ENCODE measurements around the gene CGB7. TPM values are rescaled to one million over a fixed set of nuclear protein-coding genes. Genes with fewer than 3 reads are reported as not detected.
A peak's percentile ranks its signal among the peaks of the same experiment; 100 is the strongest.

Gene CGB7
- total RNA-seq, 1 experiment from 2014 or later = not detected

DNA sequence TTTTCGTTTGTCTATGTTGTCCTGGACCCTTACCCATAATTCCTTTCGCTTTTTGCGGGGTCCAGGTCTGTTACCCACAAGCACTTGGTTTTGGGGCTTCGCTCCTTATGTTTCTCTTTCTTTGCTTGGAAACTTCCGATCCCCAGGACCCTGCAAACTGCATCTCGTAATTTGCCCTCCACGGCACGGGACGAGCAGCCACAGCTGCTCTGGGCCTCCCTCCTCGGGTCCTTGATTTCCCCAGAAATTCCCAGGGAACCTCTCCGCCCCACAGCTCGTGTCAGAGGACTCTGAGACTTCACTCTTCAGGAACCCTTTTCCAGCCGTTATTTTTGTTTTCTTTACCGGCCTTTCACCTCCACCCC is 28.3 kb upstream of the CGB7 start:
- Histone ChIP-seq H3K4me1 (ENCODE audit: insufficient read depth, low read length, poor library complexity, severe bottlenecking) (peaks cover 9% of the 10 kb centered on the region), H3K4me3 (ENCODE audit: low read depth, low read length, poor library complexity, severe bottlenecking) (peak overlapping the region; percentile 88), H3K9me3 (ENCODE audit: low read depth, low read length, poor library complexity, severe bottlenecking) (no peaks in the 10 kb centered on the region), H3K36me3 (ENCODE audit: insufficient read depth, low read length, poor library complexity, severe bottlenecking) (peaks cover 36% of the 10 kb centered on the region), H3K27ac (ENCODE audit: low read depth, low read length, poor library complexity, severe bottlenecking) (peak overlapping the region; percentile 97), H3K27me3 (replicated peaks; ENCODE audit: insufficient read depth, low read depth, low read length, poor library complexity) (no peaks in the 10 kb centered on the region)
- TF ChIP-seq CTCF (conservative IDR thresholded peaks at IDR 0.05; ENCODE audit: low read depth, low read length) = no peak
- ChIA-PET CTCF (no interaction called here), POLR2A (ENCODE audit: low non-redundant PET) (no interaction called here)
- intact Hi-C loops (cut with micrococcal nuclease; ENCODE audit: unreplicated experiment) = no loop called here
- DNase-seq (ENCODE audit: low spot score) = no peak
- BruUV-seq (replicated peaks) = no TSS peak

DNA sequence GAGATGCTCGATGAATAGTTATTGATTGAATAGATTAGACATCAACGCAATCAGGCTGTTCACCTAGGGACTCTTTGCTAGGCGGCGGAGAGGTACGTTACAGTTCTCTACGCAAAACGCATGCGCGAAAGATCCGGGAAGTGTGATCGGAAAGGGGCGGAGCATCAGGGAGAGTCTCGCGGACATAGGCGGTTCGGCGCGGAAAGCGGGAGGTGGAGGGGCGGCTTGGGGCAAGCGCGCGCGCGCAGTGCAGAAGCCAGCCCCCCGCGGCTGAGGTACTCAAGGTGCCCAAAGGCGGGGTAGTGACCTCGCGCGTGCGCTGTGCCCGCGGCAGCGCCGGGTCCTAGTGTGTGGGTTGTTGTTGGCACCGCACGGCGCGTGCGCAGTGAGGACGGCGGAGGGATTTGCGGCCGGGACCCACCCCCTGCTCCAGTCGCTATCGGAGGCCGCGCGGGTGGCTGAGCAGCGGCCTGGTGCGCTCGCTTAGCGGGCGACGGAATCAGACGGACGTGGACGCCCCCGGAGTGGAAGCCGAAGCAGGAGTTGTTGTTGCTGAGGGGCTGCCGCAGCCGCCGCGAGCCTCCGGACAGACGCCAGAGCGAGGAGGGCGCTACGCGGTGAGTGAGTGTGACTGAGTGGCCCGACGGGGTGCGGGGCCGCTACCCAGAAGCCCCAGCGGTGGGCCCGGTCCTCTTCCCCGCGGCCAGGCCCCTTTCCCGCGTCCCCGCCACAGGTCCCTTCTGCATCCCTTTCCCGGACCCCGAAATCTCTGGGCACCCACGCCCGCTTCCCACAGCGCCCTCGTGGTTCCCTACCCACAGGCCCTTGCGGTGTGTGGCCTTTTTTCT is 27.7 kb upstream of the CGB7 start, which contains the start of gene SNRNP70:
Gene SNRNP70 (plus strand): TSS at position 432 of the 848 bp plus-strand sequence. CDS start 964 bp downstream, outside the sequence.
- CTCF ChIA-PET = no interaction called here
- peak within 1 kb of the TSS; percentile 97 for H3K27ac ChIP-seq (ENCODE audit: low read depth, low read length, poor library complexity, severe bottlenecking)

DNA sequence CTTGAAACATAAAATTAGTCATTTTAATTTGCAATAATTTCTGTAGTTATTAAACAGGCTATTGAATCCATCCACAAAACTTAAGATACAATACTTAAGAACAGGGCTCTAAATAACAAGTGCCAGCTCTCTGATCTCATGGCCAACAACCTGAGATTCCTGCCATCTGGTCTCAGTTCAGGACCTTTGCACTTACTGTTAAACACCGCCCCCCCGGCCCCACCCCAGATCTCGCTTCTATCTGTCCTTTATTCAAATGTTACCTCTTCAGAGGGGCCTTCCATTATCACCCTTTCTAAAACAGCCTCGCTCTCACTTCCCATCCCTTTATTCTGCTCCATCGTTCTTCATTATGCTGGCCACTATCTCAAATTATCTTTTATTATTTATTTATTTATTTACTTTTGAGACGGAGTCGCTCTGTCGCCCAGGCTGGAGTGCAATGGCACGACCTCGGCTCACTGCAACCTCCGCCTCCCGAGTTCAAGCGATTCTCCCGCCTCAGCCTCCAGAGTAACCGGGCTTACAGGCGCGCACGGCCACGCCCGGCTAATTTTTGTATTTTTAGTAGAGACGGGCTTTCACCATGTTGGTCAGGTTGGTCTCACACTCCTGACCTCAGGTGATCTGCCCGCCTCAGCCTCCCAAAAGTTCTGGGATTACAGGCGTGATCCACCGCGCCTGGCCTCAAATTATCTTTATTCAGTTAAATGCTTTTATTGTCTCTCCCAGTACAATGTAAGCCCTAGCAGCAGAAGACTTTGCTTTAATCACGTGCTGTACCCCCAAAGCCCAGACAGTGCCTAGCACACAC is 26.9 kb upstream of the CGB7 start:
- ChIA-PET POLR2A (ENCODE audit: low non-redundant PET) (no interaction called here), CTCF (no interaction called here)
- Histone ChIP-seq H3K9me3 (ENCODE audit: low read depth, low read length, poor library complexity, severe bottlenecking) (no peaks in the 10 kb centered on the region), H3K4me1 (ENCODE audit: insufficient read depth, low read length, poor library complexity, severe bottlenecking) (peaks cover 9% of the 10 kb centered on the region), H3K4me3 (ENCODE audit: low read depth, low read length, poor library complexity, severe bottlenecking) (peak overlapping the region; percentile 88), H3K27ac (ENCODE audit: low read depth, low read length, poor library complexity, severe bottlenecking) (peak overlapping the region; percentile 97), H3K36me3 (ENCODE audit: insufficient read depth, low read length, poor library complexity, severe bottlenecking) (peaks cover 22% of the 10 kb centered on the region), H3K27me3 (replicated peaks; ENCODE audit: insufficient read depth, low read depth, low read length, poor library complexity) (no peaks in the 10 kb centered on the region)
- BruUV-seq (replicated peaks) = TSS peak; percentile 81
- intact Hi-C loops (cut with micrococcal nuclease; ENCODE audit: unreplicated experiment) = no loop called here
- TF ChIP-seq EZH2 (IDR thresholded peaks at IDR 0.05; ENCODE audit: borderline replicate concordance, low read depth, low read length, poor library complexity, severe bottlenecking) = no peak
- no peak for TF ChIP-seq CTCF (conservative IDR thresholded peaks at IDR 0.05; ENCODE audit: low read depth, low read length)
- no peak for DNase-seq (ENCODE audit: low spot score)

More for the DNA sequence above, 27.7 kb upstream of the CGB7 start, which contains the start of gene SNRNP70:
- POLR2A ChIA-PET (ENCODE audit: low non-redundant PET) = no interaction called here
- Histone ChIP-seq H3K9me3 (ENCODE audit: low read depth, low read length, poor library complexity, severe bottlenecking) (no peaks in the 10 kb centered on the region), H3K36me3 (ENCODE audit: insufficient read depth, low read length, poor library complexity, severe bottlenecking) (peaks cover 30% of the 10 kb centered on the region), H3K27me3 (replicated peaks; ENCODE audit: insufficient read depth, low read depth, low read length, poor library complexity) (no peaks in the 10 kb centered on the region), H3K4me1 (ENCODE audit: insufficient read depth, low read length, poor library complexity, severe bottlenecking) (peaks cover 9% of the 10 kb centered on the region), H3K4me3 (ENCODE audit: low read depth, low read length, poor library complexity, severe bottlenecking) (peak within 1 kb of the TSS; percentile 88)
- DNase-seq (ENCODE audit: low spot score) = peak; percentile 100
- TF ChIP-seq CTCF (conservative IDR thresholded peaks at IDR 0.05; ENCODE audit: low read depth, low read length) (no peak), EZH2 (IDR thresholded peaks at IDR 0.05; ENCODE audit: borderline replicate concordance, low read depth, low read length, poor library complexity, severe bottlenecking) (no peak)
- intact Hi-C loops (cut with micrococcal nuclease; ENCODE audit: unreplicated experiment) = no loop called here
- BruUV-seq (replicated peaks) = no TSS peak

Data from A673 (cell line).